Suprapubic skin (tissue), 3 donors: ENCODE results near the gene PTPRN2.

ENCODE experiments used
- POLR2A ChIP-seq, 2 donors: fragments of 450-650 bp; IDR thresholded peaks; one replicate each; pipeline ENCODE4 v1.6.1; 2017; ENCODE audit warnings: antibody characterized with exemption in 2 of 2, mild to moderate bottlenecking in 2 of 2, moderate library complexity in 2 of 2
- TF ChIP-seq, protein P1 (sequence below), 2 donors: fragments of 200-600 bp in 1 of 2; fragments of 450-650 bp in 1 of 2; sonication (generic) in 1 of 2; IDR thresholded peaks; one replicate each; pipeline ENCODE4 v1.5.1; 2016 to 2019; ENCODE audit warnings: antibody characterized with exemption in 2 of 2, mild to moderate bottlenecking in 1 of 2, moderate library complexity in 1 of 2

GRCh38 chr7:158502068-158502750 is 85.4 kb downstream of the PTPRN2 start:
- TF ChIP-seq, protein P1, sequence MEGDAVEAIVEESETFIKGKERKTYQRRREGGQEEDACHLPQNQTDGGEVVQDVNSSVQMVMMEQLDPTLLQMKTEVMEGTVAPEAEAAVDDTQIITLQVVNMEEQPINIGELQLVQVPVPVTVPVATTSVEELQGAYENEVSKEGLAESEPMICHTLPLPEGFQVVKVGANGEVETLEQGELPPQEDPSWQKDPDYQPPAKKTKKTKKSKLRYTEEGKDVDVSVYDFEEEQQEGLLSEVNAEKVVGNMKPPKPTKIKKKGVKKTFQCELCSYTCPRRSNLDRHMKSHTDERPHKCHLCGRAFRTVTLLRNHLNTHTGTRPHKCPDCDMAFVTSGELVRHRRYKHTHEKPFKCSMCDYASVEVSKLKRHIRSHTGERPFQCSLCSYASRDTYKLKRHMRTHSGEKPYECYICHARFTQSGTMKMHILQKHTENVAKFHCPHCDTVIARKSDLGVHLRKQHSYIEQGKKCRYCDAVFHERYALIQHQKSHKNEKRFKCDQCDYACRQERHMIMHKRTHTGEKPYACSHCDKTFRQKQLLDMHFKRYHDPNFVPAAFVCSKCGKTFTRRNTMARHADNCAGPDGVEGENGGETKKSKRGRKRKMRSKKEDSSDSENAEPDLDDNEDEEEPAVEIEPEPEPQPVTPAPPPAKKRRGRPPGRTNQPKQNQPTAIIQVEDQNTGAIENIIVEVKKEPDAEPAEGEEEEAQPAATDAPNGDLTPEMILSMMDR (IDR thresholded peaks at IDR 0.05) = no peak
- no peak for TF ChIP-seq POLR2A (IDR thresholded peaks at IDR 0.05)
